Measurements from ENCODE around the gene SULT1C4.

- TF ChIP-seq YY1 (IDR thresholded peaks at IDR 0.05; ENCODE audit: insufficient read depth, insufficient read length) (no peak), SUZ12 (IDR thresholded peaks at IDR 0.05; ENCODE audit: extremely low read depth, insufficient read depth, insufficient read length) (no peak)
These were observed at the start of gene SULT1C4 for GRCh38 chr2:108377815-108378630.
